CD4-positive, alpha-beta memory T cell (primary cell): Measurements from ENCODE around the gene RGL1. TPM values are rescaled to one million over a fixed set of nuclear protein-coding genes. Genes with fewer than 3 reads are reported as not detected.
A peak's percentile ranks its signal among the peaks of the same experiment; 100 is the strongest.

Experiments
- CTCF ChIA-PET: fragments of 350-600 bp; sonication (Branson Sonifier 250); formaldehyde crosslinking; loops from one replicate; lab custom pipeline; 2021; ENCODE audit warnings: inconsistent platforms; ENCODE audit not compliant: partially characterized antibody; lab: Charles Lee
- POLR2A ChIA-PET: fragments of 350-600 bp; sonication (Branson Sonifier 250); formaldehyde crosslinking; loops from one replicate; lab custom pipeline; 2021; ENCODE audit not compliant: partially characterized antibody; lab: Charles Lee
- DNase-seq, 5 donors: peaks; one replicate each; pipeline versions ENCODE4 v3.0.0 to v3.0.0-alpha.2; 2020 to 2022; ENCODE audit warnings: mixed read lengths in 1 of 5
- H3K27ac ChIP-seq: one replicate; pipeline ENCODE4 v1.7.0; 2013; ENCODE audit warnings: low read depth, low read length
- H3K27me3 ChIP-seq: 2 replicates; pipeline ENCODE4 v1.7.0; 2013; ENCODE audit warnings: mild to moderate bottlenecking, low read length, moderate library complexity; ENCODE audit not compliant: insufficient read depth
- H3K36me3 ChIP-seq: 2 replicates; pipeline ENCODE4 v1.7.0; 2013; ENCODE audit warnings: mild to moderate bottlenecking, low read length, moderate library complexity; ENCODE audit not compliant: insufficient read depth
- H3K4me1 ChIP-seq: 2 replicates; pipeline ENCODE4 v1.7.0; 2013; ENCODE audit warnings: mild to moderate bottlenecking, low read length, moderate library complexity; ENCODE audit not compliant: insufficient read depth
- H3K4me3 ChIP-seq, 2 donors: one replicate each; pipeline ENCODE4 v1.7.0; 2013; ENCODE audit warnings: low read length in 2 of 2, mild to moderate bottlenecking in 1 of 2
- H3K9me3 ChIP-seq, 2 donors: one replicate each; pipeline ENCODE4 v1.7.0; 2013; ENCODE audit warnings: low read length in 2 of 2, control low read depth in 1 of 2; ENCODE audit not compliant: control insufficient read depth in 1 of 2
- H3K27ac Mint-ChIP-seq, 7 donors: one replicate each; pipeline ENCODE4 v1.8.0; 2020 to 2021; ENCODE audit warnings: mixed read lengths in 7 of 7, mild to moderate bottlenecking in 6 of 7, inconsistent platforms in 3 of 7, moderate library complexity in 3 of 7
- H3K27me3 Mint-ChIP-seq, 2 donors: one replicate each; pipeline ENCODE4 v1.8.0; 2020 to 2021; ENCODE audit warnings: mixed read lengths in 2 of 2
- H3K36me3 Mint-ChIP-seq, 2 donors: one replicate each; pipeline ENCODE4 v1.8.0; 2020 to 2021; ENCODE audit warnings: mixed read lengths in 2 of 2, inconsistent platforms in 1 of 2, mild to moderate bottlenecking in 1 of 2
- H3K4me1 Mint-ChIP-seq, 4 donors: one replicate each; pipeline ENCODE4 v1.8.0; 2020 to 2021; ENCODE audit warnings: mixed read lengths in 4 of 4, mild to moderate bottlenecking in 1 of 4
- H3K4me3 Mint-ChIP-seq, 8 donors: one replicate each; pipeline ENCODE4 v1.8.0; 2020 to 2021; ENCODE audit warnings: mixed read lengths in 8 of 8, mild to moderate bottlenecking in 7 of 8, moderate library complexity in 6 of 8, inconsistent platforms in 3 of 8
- H3K9me3 Mint-ChIP-seq, 8 donors: one replicate each; pipeline ENCODE4 v1.8.0; 2020 to 2021; ENCODE audit warnings: mixed read lengths in 8 of 8, mild to moderate bottlenecking in 5 of 8, inconsistent platforms in 3 of 8, moderate library complexity in 1 of 8
- intact Hi-C: fragments of 100-400 bp; cut with micrococcal nuclease; formaldehyde crosslinking; loops from one replicate; pipeline ENCODE4 v1.15.1; 2023
- polyA plus RNA-seq, 2 donors: library from polyadenylated mRNA; unstranded; fragments of 300-500 nt; fragmentation: Illumina TruSeq; gene quantifications; one replicate each; pipeline ENCODE4 v1.2.3, GENCODE V29; 2021
- total RNA-seq, 2 experiments: library from RNA; stranded (reverse); gene quantifications; one replicate each; pipeline ENCODE4 v1.2.3, GENCODE V29; 2021

RGL1 gene
- total and polyA plus RNA-seq, 4 experiments from 2014 or later: 2.3 to 5.3 (median 3.8) TPM

DNA sequence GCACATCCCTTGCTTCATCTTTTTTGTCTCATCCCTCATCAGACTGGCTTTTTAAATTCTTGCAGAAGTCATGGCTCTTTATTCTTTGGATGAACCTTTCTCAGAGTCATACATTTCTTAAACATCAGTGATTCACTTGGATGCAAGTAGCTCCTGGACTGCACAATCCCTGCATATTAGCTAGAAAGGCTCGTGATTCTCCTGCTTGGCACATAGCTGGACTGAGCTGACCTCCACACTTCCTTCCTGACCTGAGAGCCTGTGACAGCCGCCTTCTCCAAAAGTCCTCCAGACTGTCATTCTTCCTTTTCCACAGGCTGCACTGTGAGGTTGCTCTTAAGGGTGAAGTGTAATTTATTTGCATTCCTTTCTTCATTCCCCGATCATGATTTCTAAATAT lies 109.4 kb downstream of the RGL1 start:
- Histone ChIP-seq H3K4me3 (no peak overlapping the region), H3K9me3 (no peaks in the 10 kb centered on the region), H3K4me1 (peaks cover 5% of the 10 kb centered on the region), H3K27ac (no peak overlapping the region), H3K27me3 (no peaks in the 10 kb centered on the region), H3K36me3 (no peaks in the 10 kb centered on the region)
- H3K4me3 Mint-ChIP-seq: no peak overlapping the region
- peak overlapping the region in 1 of 7 donors; percentile 1 for H3K27ac Mint-ChIP-seq
- intact Hi-C loops: no loop called here
- peaks cover 0 to 3% (median 0%) of the 10 kb centered on the region in 8 donors for H3K9me3 Mint-ChIP-seq
- H3K36me3 Mint-ChIP-seq: peaks cover 5 to 11% of the 10 kb centered on the region in 2 donors
- no peak for DNase-seq
- ChIA-PET CTCF (interaction anchor here (0.9 to 5.4 kb wide), 8 partner anchors 12 to 309 kb away, joined by 3 to 235 read pairs (median 17); partner anchors contain the start of gene APOBEC4), POLR2A (no interaction called here)
- H3K4me1 Mint-ChIP-seq: peaks cover 8 to 21% (median 10%) of the 10 kb centered on the region in 4 donors
- H3K27me3 Mint-ChIP-seq: no peaks in the 10 kb centered on the region

DNA sequence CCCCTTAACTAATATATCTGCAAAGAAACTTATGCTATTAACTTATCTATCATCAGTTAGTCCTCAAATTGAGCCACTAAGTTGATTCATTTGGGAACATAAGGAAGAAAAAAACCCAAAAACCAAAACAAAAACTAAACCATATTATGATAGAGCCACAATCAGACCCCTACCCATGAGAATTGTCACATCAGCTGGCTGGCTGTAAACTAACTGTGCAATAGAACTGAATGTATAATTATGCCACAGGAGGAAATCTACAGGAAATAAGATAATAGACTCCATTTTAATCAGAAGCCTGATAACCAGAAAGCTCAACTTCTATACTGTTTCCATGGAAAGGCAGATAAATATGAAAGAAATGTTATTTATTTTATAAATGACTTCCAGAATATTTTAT lies 110.0 kb downstream of the RGL1 start:
- peaks cover 5% of the 10 kb centered on the region for H3K4me1 ChIP-seq
- intact Hi-C loops: loop anchor here (5.0 kb wide), 1 partner anchor 307 kb away; no protein-coding TSS in a partner anchor
- H3K9me3 ChIP-seq: no peaks in the 10 kb centered on the region
- no peaks in the 10 kb centered on the region for H3K36me3 ChIP-seq
- H3K27me3 ChIP-seq: no peaks in the 10 kb centered on the region
- ChIA-PET POLR2A (interaction anchor here (1.9 kb wide), 1 partner anchor 25 kb away, joined by 7 read pairs; no protein-coding TSS in a partner anchor), CTCF (interaction anchor here (0.9 to 5.4 kb wide), 23 partner anchors 12 to 308 kb away, joined by 3 to 235 read pairs (median 5); partner anchors contain the start of genes APOBEC4 and TSEN15)
- DNase-seq: no peak
- H3K27ac Mint-ChIP-seq: peak overlapping the region in 1 of 7 donors; percentile 1
- H3K4me3 Mint-ChIP-seq: no peak overlapping the region
- no peak overlapping the region for H3K27ac ChIP-seq
- peaks cover 8 to 17% (median 10%) of the 10 kb centered on the region in 4 donors for H3K4me1 Mint-ChIP-seq
- peaks cover 5 to 11% of the 10 kb centered on the region in 2 donors for H3K36me3 Mint-ChIP-seq
- peaks cover 0 to 3% (median 0%) of the 10 kb centered on the region in 8 donors for H3K9me3 Mint-ChIP-seq
- H3K27me3 Mint-ChIP-seq: no peaks in the 10 kb centered on the region
- no peak overlapping the region for H3K4me3 ChIP-seq

DNA sequence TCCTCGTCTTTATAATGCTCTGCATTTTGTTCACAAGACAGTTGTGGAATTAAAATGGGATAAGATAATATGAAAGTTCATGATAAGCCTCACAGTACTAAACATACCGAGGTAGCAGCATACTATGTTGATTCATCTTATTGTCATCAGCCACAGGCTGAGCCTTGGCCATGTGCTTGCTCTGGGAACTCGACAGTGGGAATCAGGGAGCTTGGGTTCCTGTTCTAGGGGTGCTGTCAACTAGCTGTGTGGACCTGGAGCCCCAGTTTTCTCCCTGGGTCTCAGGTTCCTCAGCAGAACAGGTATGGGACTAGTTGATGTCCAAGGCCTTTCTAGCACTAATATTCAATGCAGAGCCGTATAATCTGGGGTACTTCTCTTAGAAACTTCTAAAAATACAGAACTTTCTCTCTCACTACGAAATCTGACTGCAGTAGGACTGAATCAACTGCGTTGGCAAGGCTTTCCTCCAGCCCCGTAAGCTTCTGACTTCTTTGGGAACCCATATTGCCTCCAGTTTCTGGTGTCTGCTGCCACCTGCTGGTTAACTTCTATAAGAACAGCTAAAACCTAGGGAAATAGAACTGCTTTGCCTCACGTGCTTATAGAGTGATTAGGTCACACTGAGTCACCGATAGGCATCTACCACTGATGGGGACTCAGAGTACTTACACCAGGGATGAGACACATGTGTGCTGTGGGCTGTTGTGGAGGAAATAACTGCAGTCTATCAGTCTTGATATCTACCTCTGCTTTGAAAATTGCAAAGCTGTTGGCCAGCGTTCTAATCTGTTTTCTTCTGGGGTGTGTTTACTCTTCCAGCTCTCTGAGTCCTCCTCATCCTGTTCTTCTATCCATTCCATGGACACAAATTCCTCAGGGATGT lies 110.9 kb downstream of the RGL1 start:
- ChIA-PET POLR2A (interaction anchor here (0.6 to 2.2 kb wide), 11 partner anchors 26 to 445 kb away, joined by 3 to 13 read pairs (median 5); partner anchors contain the start of genes ARPC5 and TSEN15), CTCF (interaction anchor here (0.6 to 5.4 kb wide), 64 partner anchors 8 to 634 kb away, joined by 3 to 235 read pairs (median 4); partner anchors contain the start of genes APOBEC4, RGL1 and TSEN15)
- H3K4me3 ChIP-seq: no peak overlapping the region
- H3K9me3 ChIP-seq: no peaks in the 10 kb centered on the region
- Mint-ChIP-seq H3K36me3 (peaks cover 5 to 11% of the 10 kb centered on the region in 2 donors), H3K4me1 (peaks cover 8 to 12% (median 10%) of the 10 kb centered on the region in 4 donors), H3K27ac (peak overlapping the region in 6 of 7 donors; percentile 41 to 84 (median 54)), H3K4me3 (peak overlapping the region in 2 of 8 donors; percentile 48 to 68), H3K9me3 (peaks cover 0 to 2% (median 0%) of the 10 kb centered on the region in 8 donors), H3K27me3 (no peaks in the 10 kb centered on the region)
- no peaks in the 10 kb centered on the region for H3K36me3 ChIP-seq
- H3K27ac ChIP-seq: no peak overlapping the region
- peak; percentile 78 to 88 (median 81) for DNase-seq
- peaks cover 5% of the 10 kb centered on the region for H3K4me1 ChIP-seq
- intact Hi-C loops: loop anchor here (1.0 to 5.0 kb wide), 8 partner anchors 40 to 446 kb away; no protein-coding TSS in a partner anchor
- H3K27me3 ChIP-seq: no peaks in the 10 kb centered on the region

DNA sequence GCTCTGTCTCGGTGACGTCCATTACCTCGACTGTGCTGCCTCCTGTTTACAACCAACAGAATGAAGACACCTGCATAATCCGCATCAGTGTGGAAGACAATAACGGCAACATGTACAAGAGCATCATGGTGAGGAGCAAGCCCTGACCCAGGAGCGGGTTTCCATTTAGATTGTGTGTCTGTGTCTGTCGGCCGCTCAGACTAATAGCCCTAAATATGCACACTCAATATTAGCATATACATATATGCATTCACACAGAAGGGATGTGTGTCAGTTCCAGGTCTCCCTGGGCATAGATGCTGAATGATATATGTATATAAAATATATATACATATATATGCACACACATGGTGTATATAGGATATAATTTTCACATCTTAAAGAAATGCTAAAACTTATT lies 111.7 kb downstream of the RGL1 start:
- Mint-ChIP-seq H3K4me1 (peaks cover 8 to 12% (median 10%) of the 10 kb centered on the region in 4 donors), H3K36me3 (peaks cover 5 to 11% of the 10 kb centered on the region in 2 donors), H3K4me3 (peak overlapping the region in 2 of 8 donors; percentile 7 to 48), H3K27me3 (no peaks in the 10 kb centered on the region), H3K9me3 (peaks cover 0 to 2% (median 0%) of the 10 kb centered on the region in 8 donors), H3K27ac (peak overlapping the region in 5 of 7 donors; percentile 25 to 84 (median 55))
- CTCF ChIA-PET: interaction anchor here (0.6 to 5.4 kb wide), 55 partner anchors 9 to 447 kb away, joined by 3 to 235 read pairs (median 5); partner anchors contain the start of genes APOBEC4, RGL1 and TSEN15
- POLR2A ChIA-PET: interaction anchor here (0.7 to 2.2 kb wide), 10 partner anchors 27 to 446 kb away, joined by 3 to 13 read pairs (median 6); partner anchors contain the start of genes ARPC5 and TSEN15
- H3K9me3 ChIP-seq: no peaks in the 10 kb centered on the region
- no peaks in the 10 kb centered on the region for H3K27me3 ChIP-seq
- H3K36me3 ChIP-seq: no peaks in the 10 kb centered on the region
- H3K4me1 ChIP-seq: peaks cover 5% of the 10 kb centered on the region
- no peak overlapping the region for H3K4me3 ChIP-seq
- H3K27ac ChIP-seq: no peak overlapping the region
- intact Hi-C loops: loop anchor here (1.0 to 5.0 kb wide), 8 partner anchors 40 to 446 kb away; no protein-coding TSS in a partner anchor
- peak in 1 of 5 donors; percentile 38 for DNase-seq

DNA sequence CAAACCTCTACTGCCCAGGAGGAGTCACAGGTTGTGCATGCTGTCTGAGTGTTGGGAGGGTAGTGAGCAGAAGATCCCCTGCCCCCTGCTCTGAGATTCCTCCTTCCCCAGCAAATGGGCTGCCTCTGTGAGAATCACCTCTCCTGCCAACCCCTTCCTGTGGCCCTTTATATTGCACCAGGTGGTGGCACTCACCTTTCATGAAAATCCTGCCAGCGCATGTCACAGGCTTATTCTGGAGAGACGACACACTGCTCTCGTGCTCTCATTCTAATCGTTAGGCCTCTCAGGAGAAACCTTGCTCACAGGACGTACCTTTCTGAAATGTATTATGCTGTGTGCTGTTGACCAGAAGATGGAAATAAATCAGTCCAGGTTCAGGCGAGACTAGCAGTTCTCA lies 113.7 kb downstream of the RGL1 start:
- intact Hi-C loops: loop anchor here (5.0 kb wide), 1 partner anchor 304 kb away; no protein-coding TSS in a partner anchor
- Histone ChIP-seq H3K4me3 (no peak overlapping the region), H3K4me1 (peaks cover 5% of the 10 kb centered on the region), H3K36me3 (no peaks in the 10 kb centered on the region), H3K27ac (no peak overlapping the region), H3K27me3 (no peaks in the 10 kb centered on the region), H3K9me3 (no peaks in the 10 kb centered on the region)
- no peaks in the 10 kb centered on the region for H3K27me3 Mint-ChIP-seq
- peaks cover 6 to 14% of the 10 kb centered on the region in 2 donors for H3K36me3 Mint-ChIP-seq
- POLR2A ChIA-PET: interaction anchor here (1.0 kb wide), 1 partner anchor 50 kb away, joined by 3 read pairs; no protein-coding TSS in a partner anchor
- H3K27ac Mint-ChIP-seq: no peak overlapping the region
- peaks cover 0 to 2% (median 0%) of the 10 kb centered on the region in 8 donors for H3K9me3 Mint-ChIP-seq
- CTCF ChIA-PET: interaction anchor here (1.7 to 3.0 kb wide), 2 partner anchors 132 to 264 kb away, joined by 6 to 28 read pairs; partner anchors contain the start of genes APOBEC4 and TSEN15
- H3K4me1 Mint-ChIP-seq: peaks cover 8 to 12% (median 10%) of the 10 kb centered on the region in 4 donors
- no peak for DNase-seq
- no peak overlapping the region for H3K4me3 Mint-ChIP-seq

DNA sequence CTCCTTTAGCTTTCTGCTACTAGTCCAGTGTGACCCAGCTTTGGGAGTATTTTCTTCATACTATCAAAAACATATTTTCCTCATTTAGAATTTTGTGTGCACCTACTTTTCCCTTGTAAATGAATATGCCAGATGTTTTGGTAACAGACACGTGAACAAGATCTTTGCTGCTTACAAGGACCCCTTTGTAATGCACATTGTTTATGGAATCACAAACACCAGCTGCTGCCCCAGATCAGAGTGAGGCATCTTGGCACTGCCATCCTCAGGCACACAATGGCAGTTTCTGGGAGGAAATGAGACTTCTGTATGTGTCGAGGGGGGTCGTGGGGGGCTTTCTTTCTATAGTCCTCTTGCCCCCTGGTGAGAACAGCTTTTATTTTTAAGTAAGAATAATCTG lies 115.7 kb downstream of the RGL1 start:
- Histone ChIP-seq H3K4me3 (no peak overlapping the region), H3K27me3 (no peaks in the 10 kb centered on the region), H3K36me3 (no peaks in the 10 kb centered on the region), H3K27ac (no peak overlapping the region), H3K9me3 (no peaks in the 10 kb centered on the region), H3K4me1 (peaks cover 3% of the 10 kb centered on the region)
- Mint-ChIP-seq H3K9me3 (peaks cover 0 to 2% (median 0%) of the 10 kb centered on the region in 8 donors), H3K36me3 (peaks cover 10 to 21% of the 10 kb centered on the region in 2 donors), H3K27me3 (no peaks in the 10 kb centered on the region), H3K4me3 (no peak overlapping the region), H3K27ac (peak overlapping the region in 1 of 7 donors; percentile 26), H3K4me1 (peaks cover 8 to 10% (median 9%) of the 10 kb centered on the region in 4 donors)
- intact Hi-C loops: no loop called here
- no peak for DNase-seq
- CTCF ChIA-PET: interaction anchor here (1.0 to 3.0 kb wide), 5 partner anchors 9 to 294 kb away, joined by 3 to 28 read pairs (median 4); partner anchors contain the start of genes APOBEC4 and TSEN15
- POLR2A ChIA-PET: no interaction called here
